Mesenteric fat pad (tissue), 1 donor: Measurements from ENCODE around the gene PHC1. TPM values are rescaled to one million over a fixed set of nuclear protein-coding genes. Genes with fewer than 3 reads are reported as not detected.

Experiments used
- DNase-seq: peaks from one replicate; pipeline ENCODE4 v3.0.0-alpha.2; 2020; ENCODE audit warnings: low spot score
- total RNA-seq: library from RNA; stranded (reverse); fragmentation: NEBNext Ultra II Directional; extraction: Animal tissue kit (Norgen Biotek cat#: 25700); gene quantifications from one replicate; pipeline ENCODE4 v1.2.1, GENCODE V29; 2021
- donor health status: DM: yes; HTN: yes; CAD: no.

PHC1 gene
- total RNA-seq, 1 donor from 2014 or later = 18.0 TPM

GRCh38 chr12:8949342-8950220, 35.3 kb downstream of the PHC1 start, which contains the start of gene M6PR:
Gene M6PR, minus strand, starts transcription at chr12:8949645. Its CDS starts 3,241 bp downstream, at chr12:8946404.
- DNase-seq = peak; percentile 97

- DNase-seq = no peak
Observed at GRCh38 chr12:8950221-8950527, 35.9 kb downstream of the PHC1 start.

- no peak for DNase-seq
Observed at GRCh38 chr12:8950702-8951478, 36.6 kb downstream of the PHC1 start.

- DNase-seq = no peak
Observed at GRCh38 chr12:8951744-8952143, 37.4 kb downstream of the PHC1 start.

GRCh38 chr12:8953773-8954402, 39.6 kb downstream of the PHC1 start:
- DNase-seq = no peak

- no peak for DNase-seq
Observed at GRCh38 chr12:8956073-8956472, 41.8 kb downstream of the PHC1 start.

GRCh38 chr12:8956772-8957171, 42.5 kb downstream of the PHC1 start:
- no peak for DNase-seq

GRCh38 chr12:8957561-8957960, 43.3 kb downstream of the PHC1 start:
- DNase-seq = no peak

GRCh38 chr12:8958066-8958465, 43.8 kb downstream of the PHC1 start:
- DNase-seq = no peak

- DNase-seq = no peak
Observed at GRCh38 chr12:8960176-8960575, 45.9 kb downstream of the PHC1 start.

GRCh38 chr12:8968761-8969160, 54.5 kb downstream of the PHC1 start:
- no peak for DNase-seq

- no peak for DNase-seq
Observed at GRCh38 chr12:8969861-8970411, 55.6 kb downstream of the PHC1 start.

- DNase-seq = no peak
Observed at GRCh38 chr12:8970432-8970831, 56.1 kb downstream of the PHC1 start.

- DNase-seq = no peak
Observed at GRCh38 chr12:8980137-8980536, 65.8 kb downstream of the PHC1 start.

- DNase-seq = no peak
Observed at GRCh38 chr12:8985213-8985754, 71.0 kb downstream of the PHC1 start.

GRCh38 chr12:8987163-8987562, 72.9 kb downstream of the PHC1 start:
- no peak for DNase-seq

GRCh38 chr12:8987685-8988084, 73.4 kb downstream of the PHC1 start:
- DNase-seq = no peak

- DNase-seq = no peak
Observed at GRCh38 chr12:8989413-8989812, 75.1 kb downstream of the PHC1 start, which contains the start of gene KLRG1. Gene KLRG1, plus strand, starts transcription at chr12:8989546. Its CDS starts 90 bp downstream, at chr12:8989636.
